GM19240 (cell line): ENCODE measurements around the gene NRXN3.

Source experiments
- DNase-seq: peaks from one replicate; pipeline ENCODE4 v3.0.0; 2011; ENCODE audit warnings: low spot score; ENCODE audit not compliant: insufficient read length

NRXN3 gene

DNA sequence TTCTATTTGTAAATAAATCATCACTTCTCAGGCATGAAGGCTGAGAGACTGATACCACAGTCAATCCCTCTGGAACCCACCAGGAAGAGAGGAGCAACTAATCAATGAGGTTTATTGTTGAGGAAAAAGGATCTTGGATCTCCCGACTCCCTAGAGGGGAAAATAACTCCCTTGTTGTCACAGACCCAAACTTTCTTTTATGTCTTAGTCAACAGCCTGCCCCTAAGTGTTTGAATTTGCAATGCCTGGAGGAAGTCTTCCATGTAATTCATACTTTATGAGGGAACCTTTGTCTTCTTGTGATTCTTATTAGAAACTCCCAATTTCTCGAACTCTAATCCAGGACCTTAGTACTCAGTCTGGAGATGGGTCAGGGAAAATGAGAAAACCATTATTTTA, 1235.3 kb downstream of the NRXN3 start:
- no peak for DNase-seq

DNA sequence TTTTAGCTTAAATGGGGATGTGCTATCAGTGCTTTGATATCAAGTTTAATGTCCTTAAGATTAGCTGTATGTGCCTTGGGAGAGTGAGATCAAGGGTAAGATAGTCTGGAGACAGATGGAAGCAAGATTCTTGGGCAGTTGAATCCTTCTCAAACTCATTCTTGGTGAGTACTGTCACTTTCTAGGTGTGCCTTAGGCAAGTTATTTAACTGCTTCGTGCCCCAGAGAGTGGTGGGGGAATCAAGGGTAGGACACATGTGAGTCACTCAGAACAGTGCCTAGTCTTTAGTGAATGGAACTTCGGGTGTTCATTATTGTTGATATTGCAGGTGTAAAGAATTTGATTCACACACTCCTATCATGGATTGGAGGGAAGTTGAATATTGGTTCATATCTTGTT, 1237.4 kb downstream of the NRXN3 start:
- no peak for DNase-seq

DNA sequence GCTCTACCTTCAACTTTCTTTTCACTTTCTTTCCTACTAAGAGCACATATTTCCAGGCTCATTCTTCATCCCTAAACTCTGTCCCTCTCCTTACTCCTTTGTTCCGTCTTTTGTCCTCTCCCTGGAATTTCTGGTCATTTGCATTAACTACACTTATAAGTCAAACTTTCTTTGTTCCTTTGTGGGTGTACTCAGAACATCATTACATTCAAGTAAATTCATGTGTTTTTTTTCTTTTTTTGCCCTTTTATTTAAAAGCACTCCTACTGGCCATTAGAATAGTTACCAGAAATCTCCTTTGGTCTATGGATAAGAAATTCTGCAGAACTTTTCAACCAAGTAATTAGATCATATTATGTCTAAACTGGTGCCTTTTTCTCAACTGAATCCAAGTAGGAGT, 1238.5 kb downstream of the NRXN3 start:
- DNase-seq = no peak

DNA sequence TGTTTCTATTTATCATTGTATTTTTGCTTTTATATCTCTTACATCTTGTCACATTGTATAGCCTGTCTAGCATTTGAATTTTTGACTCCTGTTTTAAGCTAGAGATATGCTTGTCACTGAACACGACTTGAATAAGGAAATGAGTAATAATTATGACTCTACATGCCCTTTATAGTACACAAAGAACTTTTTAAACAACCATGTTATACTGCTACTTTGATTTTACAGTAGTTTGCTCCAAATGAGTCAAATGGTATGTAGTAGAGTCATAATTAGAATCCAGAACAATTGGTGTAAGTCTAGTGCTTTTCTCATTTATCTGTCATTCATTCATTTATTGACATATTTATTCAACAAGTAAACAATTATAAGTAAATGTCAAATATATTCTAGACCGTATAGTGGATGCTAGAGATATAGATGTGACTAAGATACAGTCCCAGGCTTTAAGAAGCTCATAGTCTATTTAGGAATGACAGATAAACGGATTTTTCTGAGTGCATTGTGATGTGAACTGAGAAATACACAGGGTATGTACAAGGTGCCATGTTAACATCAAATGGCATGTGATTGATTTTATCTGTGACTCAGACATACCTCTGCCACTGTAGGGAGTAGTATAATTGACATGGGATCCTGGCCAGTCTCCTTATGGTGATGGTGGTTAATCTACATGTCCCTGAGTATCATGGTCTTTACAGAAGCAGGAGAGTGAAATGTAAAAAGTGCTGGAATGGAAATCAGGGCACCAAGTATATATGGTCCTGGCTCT, 1241.4 kb downstream of the NRXN3 start:
- no peak for DNase-seq

DNA sequence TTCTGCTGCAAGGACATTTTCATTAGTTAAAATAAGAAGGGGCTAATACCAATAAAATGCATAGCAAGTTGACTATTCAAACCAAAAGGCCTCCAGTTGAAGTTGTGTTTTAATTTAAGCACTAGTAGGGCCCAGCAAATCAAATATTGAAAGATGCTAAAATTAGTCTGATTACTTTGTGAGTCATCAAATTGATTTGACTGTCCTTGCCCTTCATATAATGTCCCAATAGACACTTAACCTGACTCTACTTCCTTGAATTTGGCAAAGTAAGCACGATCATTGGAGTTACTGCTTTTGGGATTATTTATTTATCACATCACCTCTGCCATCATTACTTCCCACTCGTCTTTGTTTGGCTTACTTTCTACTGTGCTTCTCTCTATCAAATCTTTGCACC, 1242.6 kb downstream of the NRXN3 start:
- DNase-seq = no peak

DNA sequence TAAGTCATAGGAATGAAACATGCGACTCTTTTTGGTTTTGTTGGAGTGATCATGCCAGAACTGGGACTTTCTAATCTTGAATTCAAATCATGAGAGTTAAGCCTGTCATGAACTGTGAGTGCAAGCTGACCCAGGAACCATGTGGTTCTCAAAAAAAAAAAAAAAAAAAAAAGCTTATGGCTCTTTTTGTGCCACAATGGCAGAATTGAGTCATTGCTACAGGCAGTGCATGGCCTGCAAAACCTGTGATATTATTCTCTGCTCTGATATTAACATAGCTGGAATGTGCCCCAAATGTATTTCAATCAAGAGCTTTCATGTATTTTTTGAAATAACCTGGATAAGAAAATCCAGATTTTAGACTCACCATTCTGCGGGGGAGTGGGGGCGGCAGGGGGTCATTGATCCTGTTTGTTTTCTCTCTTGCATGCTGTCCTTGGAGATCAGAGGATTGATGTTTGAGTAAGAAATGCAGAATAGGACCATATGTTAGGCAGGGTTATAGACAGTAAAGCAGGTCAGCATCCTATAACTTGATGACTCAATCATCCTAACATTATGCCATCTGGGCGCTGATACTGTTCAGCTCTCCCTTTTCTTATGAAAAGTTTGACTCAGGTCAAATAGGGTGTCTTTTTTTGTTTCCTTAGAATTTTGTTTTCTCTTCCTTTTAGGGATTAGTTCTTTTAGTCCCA, 1243.7 kb downstream of the NRXN3 start:
- DNase-seq = no peak

DNA sequence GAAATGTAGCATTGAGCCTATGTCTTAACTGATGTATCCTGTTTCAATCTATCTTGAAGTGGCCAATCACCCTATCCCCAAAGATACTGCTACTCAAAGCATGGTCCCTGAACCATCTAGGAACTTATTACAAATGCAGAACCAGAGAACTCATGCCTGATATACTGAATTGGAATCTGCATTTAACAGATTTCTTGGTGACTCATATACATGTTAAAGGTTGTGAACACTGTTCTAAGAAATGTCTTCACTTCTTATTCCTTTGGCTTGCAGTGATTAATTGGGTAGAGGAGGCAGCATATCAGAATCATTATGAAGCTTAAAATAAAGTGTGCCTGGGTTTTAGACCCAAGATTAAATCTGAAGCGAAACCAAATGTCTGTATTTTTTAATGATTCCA, 1245.6 kb downstream of the NRXN3 start:
- no peak for DNase-seq

DNA sequence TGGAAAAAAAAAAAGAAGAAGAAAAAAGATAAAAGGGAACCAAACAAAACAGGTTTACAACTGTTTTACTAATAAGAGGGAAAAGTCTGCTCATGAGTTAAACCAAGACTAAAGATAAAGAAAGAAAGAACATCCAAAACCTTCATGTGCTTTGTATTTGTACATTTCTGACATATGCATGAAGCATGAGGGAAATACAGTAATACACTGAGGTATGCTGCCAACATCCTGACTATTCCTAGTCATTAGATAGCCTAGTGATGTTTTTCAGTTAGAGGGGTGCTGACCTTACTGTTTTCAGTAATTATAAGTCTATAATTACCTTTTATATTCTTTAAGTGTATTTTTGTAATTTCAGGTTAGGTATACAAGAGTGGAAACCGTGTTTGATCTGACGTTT, 1247.8 kb downstream of the NRXN3 start:
- DNase-seq = no peak

DNA sequence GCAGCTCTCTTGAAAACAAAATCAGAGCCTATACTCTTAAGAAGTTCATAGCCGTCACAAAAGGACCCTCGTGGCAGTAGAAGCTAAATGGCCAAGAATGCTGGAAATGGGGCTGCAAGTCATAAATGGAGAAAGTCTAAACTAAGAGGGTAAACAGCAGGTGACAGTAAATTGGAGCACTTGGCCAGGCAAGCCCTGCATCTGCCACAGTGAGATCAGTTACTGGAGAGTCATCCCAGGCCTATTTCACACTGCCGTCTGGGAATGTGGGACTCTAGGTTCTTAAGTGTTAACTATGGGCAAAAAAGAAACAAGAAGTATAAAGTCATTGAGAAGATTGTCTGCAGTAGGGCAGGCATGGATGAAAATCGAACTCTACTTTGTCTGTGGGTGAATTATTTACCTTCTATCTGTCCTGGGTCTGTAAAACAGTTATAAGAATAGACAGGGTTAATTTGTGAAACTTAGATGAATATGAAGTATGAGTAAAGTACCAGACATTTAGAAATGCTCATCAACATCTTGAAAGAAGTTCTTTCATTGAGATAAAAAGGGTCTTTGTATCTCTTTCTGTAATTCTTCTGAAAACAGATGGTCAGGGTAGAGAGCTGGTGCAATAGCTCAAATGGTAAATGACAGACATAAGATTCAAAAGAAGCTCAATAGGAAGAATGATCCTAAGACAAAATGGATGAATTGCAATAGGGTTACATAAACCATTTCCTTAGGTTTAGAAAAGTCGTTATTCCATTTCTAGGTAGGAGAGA, 1248.7 kb downstream of the NRXN3 start:
- no peak for DNase-seq

DNA sequence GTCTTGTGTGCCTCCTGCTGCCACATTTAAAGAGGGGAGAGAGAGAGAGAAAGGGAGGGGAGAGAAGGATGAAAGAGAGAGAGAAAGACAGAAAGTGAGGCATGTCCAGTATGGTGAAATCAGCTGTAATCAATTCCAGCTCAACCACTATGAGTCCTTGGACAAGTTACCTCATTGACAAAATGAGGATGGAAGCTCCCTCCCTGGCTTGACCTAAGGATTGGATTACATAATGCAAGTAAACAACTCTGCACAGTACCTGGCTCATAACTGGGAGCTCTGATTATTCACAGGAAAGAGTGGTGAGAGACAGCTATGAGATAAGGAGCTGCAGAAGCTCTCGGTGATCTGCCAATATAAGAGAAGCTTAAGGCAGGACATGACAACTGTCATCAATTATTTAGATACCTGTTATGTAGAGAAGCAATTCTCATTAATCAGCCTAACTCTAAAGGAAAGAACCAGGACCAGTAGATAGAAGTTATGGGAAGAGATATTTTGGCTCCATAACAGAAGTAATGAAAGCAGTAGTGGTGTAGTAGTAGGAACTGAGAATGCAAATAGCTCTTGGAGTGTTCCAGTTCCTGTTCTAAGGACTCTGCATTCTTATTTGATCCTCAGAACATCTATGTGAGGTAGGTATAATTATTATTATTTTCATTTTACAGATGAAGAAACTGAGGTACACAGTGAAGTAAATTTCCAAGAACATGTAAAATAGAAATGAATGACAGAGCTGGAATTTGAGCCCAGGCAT, 1249.6 kb downstream of the NRXN3 start:
- no peak for DNase-seq

DNA sequence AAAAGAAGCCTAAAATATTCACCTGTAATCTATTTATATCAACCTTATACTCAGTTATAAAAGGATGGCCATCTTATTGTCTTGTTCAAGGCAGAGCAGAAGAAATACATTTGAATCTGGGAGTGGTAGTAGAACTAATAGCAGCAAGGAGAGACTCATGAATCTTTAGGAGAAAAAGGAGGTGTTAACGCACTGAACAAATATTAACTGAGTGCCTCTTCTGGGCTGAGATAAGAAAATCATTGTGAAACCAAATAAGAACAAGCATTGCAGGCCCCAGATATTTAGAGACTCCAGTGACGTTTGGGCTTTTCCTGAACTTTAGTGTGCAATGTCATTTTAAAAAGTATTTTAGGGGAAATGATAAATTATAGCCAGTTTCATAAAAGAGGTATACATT, 1250.6 kb downstream of the NRXN3 start:
- no peak for DNase-seq

DNA sequence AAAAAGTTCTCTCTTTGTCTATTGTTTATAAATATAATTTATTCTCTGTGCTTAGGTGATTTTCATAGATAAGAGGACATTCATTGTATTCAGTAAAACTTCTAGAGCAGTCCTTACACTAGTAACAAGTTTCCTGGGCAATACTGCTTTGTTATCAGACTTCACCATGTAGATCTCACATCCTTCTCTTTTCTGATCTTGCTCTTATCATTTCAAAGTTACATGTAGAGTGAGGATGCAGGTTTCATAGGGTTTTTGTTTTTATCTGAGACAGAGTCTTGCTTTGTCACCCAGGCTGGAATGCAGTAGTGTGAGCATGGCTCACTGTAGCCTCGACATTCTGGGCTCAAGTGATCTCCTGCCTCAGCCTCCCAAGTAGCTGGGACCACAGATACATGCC, 1251.6 kb downstream of the NRXN3 start:
- DNase-seq = no peak

DNA sequence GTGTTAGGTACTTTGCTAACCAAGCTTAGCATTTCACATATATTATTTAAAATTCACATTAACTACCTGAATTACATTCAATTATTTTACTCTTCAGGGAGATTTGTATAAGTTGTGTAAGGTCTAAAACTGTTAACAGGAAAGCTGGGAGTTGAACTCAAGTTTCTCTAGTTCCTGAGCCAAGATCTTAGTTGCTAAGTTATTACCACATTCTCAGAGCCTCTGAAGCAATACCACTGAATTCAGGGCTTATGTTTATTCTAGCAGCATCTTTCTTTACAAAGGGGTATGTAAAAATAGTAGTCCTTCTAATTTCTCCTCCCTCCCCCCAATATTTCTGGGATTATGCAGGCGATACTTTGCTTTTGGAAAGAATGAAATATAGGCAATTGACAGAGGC, 1254.3 kb downstream of the NRXN3 start:
- no peak for DNase-seq

DNA sequence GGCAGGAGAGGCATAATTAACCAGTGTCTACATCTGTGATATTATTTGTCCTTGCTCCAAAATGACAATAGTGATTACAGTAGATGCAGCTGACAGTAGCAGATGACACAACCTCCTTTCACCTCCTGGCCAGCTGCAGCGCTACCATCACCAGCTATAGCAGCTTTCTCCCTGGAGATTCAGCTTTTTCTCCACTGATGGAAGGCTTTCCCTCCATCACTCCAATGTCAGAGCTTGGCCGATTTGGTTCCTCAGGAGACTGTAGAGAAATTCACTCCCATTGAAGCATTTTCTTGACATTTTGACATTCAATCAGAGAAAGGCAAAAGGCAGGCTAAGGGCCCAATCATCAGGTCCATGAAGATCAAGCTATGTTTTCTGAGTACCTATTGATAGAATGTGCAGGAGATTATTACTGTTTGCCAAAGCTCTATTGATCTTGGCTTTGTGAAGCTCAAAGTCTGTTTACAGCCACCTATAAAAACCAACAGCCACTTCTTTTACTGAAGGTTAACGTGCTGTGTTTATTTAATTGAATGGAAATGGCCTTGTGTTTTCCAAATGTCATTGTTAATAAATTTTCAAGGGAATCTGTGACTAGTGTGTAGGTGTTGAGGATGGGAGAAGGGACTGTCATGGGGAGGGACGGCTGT, 1256.1 kb downstream of the NRXN3 start:
- no peak for DNase-seq

DNA sequence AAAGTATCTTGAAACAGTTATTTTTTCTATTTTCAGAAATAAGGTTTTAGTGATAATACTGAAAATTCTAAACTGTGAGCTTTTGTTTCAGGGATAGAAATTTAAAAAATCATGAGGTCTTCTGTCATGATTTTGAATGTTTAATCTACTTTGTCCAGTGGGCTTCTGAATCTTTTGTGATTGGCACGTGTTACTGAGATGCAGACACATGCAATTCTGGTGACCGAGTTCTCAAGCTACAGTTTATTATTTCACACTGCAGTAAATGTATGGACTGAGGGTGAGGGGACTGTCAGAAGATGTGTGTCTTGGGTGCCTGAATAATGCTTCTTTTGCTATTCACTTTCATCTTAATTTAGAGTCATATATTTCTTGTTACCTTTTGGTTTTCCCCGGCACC, 1262.5 kb downstream of the NRXN3 start:
- DNase-seq = no peak

DNA sequence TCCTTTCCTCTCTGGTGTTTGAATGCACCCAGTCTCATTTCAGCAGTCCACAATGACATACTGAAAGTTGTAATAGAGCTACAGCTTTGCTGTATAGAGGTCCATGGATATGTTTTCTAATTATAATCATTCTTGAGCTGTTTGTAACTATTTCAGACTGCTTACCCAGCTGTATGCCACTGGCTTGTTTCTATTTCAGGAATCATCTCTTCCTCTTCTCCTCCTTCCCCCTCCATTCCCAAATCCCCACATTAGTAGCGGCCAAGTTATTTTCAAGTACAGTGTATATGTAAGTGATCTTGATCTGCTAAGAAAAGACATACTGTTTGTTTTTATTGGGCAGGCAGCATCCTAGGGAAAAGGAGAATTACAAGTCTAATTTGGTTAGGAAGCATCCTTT, 1266.2 kb downstream of the NRXN3 start:
- no peak for DNase-seq

DNA sequence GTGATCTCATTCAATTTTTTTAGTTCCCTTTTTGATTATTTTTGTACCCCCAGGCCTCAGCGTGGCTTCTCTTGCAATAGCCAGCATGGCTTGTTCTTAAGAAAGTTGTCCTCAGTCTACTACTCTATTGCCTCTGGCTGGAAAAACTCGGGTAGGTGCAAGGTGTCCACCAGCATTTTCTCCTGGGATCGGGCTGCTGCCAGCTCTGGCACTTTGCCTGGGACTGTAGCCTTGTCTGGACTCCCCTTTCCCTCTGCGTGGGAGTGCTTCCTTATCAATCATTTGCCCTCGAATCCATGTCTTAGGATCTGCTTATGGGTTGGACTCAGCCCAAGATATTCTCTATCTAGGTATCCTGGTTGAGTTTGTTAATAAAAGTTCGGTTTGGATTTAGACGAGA, 1267.8 kb downstream of the NRXN3 start:
- no peak for DNase-seq

DNA sequence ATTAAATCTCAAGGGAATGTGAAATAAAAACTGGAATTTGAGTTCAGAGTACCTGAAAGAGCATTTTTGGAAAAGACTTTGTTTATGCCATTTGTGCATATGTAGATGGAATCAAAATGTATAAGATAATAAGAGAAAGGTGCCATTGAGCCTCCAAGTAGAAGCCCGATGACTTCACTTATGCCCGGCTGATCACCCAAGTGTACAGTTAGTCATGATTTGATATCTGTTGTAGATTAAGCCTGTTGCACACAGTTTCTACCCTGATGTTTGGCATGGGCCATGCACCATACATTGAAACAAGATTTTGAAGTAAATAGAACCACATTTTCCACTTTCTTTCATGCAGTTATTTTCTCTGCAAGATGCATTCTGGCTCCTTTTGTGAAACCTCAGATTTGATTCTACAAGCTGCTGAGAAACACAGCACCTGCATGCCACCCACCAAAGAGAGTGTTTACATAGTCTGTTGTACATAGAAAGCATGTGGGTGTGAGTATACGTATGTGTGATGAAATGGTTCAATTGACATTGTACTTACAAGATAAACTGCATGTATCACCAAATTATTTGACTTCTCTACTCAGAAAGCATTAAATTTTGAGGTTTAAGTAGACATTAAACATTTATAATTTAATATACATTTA, 1268.6 kb downstream of the NRXN3 start:
- DNase-seq = no peak

DNA sequence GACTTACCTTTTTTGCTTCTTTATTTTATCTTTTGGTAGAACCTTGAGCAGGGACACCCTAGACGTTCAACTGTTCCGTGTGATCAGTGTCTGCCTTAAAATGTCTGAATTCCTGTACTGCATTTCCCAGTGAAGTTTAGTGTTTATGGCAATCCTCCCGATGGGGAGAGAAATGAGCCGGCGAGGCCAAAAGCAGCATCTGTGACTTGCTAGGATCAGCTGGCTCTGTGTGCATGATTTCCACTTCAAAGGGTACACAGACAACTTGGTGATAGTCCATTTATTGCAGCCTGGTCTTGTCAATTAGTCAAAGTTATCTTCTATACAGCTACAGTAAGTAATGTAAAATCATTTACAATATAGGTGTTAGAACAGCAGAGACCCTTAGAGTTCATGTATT, 1272.6 kb downstream of the NRXN3 start:
- DNase-seq = no peak

DNA sequence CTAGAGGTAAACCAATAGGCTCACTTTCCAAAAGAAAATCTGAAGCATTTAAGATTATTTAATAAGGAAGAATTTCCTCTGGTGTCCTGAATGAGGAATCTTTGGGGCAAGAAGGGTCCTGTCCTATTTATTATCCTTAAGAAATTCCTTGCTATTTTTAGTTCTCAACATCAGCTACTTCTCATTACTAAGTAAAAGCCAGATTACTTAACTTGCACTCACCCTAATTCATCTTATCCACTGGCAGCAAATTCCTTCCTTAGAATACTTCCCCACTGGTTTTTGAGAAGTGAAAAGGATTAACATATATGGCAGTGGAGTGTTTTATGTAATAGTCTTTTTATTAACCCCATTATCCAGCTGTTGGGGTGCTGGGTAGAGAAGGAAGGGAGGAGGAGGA, 1273.4 kb downstream of the NRXN3 start:
- no peak for DNase-seq

DNA sequence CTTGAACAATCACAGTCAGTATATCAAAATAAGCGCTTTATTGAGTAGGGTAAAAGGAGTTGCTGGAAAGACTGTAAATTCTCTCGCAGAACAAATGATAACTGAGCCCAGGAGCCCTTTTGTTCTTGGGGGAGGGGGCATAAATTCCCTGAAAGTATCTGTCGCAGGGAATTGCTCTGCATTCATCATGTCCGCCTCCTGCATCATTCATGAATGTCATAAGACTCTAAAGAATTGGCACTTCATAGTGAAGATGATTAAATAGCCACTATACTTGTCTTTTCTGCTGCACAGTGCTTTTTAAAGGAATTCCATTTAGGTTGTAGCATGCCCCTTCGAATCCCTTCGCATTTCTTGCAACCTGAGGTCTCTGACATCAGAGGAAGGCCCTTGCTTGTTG, 1278.8 kb downstream of the NRXN3 start:
- DNase-seq = no peak
